Stomach smooth muscle (tissue), 2 donors: ENCODE data around the gene LIG1.
"Not testable (repeated sequence)": the region's sequence is repeated elsewhere in the genome, so short reads cannot be mapped to it uniquely, and the experiment has no call there.

Experiments used
- H3K27ac ChIP-seq: one replicate; pipeline ENCODE4 v1.7.0; 2013; ENCODE audit warnings: mild to moderate bottlenecking, low read length, inconsistent platforms
- H3K27me3 ChIP-seq, 2 donors: one replicate each; pipeline ENCODE4 v1.7.0; 2013; ENCODE audit warnings: low read length in 2 of 2; ENCODE audit not compliant: insufficient read depth in 2 of 2, control insufficient read depth in 1 of 2
- H3K36me3 ChIP-seq, 2 donors: one replicate each; pipeline ENCODE4 v1.7.0; 2013; ENCODE audit warnings: low read length in 2 of 2; ENCODE audit not compliant: control insufficient read depth in 2 of 2, insufficient read depth in 2 of 2
- H3K4me1 ChIP-seq: one replicate; pipeline ENCODE4 v1.7.0; 2013; ENCODE audit warnings: low read length; ENCODE audit not compliant: control insufficient read depth, insufficient read depth
- H3K4me3 ChIP-seq, 2 donors: one replicate each; pipeline ENCODE4 v1.7.0; 2013; ENCODE audit warnings: low read length in 2 of 2
- H3K9ac ChIP-seq, 2 donors: one replicate each; pipeline ENCODE4 v1.7.0; 2013; ENCODE audit warnings: low read length in 2 of 2, mild to moderate bottlenecking in 1 of 2
- H3K9me3 ChIP-seq, 2 donors: one replicate each; pipeline ENCODE4 v1.7.0; 2013; ENCODE audit warnings: low read length in 2 of 2; ENCODE audit not compliant: control insufficient read depth in 2 of 2
- donor health status: healthy.
- donor health status: Pancreatic carcinoma.

The LIG1 gene

GRCh38 chr19:48081106-48081505 is 89.0 kb downstream of the LIG1 start:
- Histone ChIP-seq H3K9me3 (peaks cover 0 to 6% of the 10 kb centered on the region in 2 donors), H3K27me3 (no peaks in the 10 kb centered on the region), H3K9ac (no peak overlapping the region), H3K36me3 (peaks cover 5 to 8% of the 10 kb centered on the region in 2 donors), H3K27ac (no peak overlapping the region), H3K4me1 (peaks cover 3% of the 10 kb centered on the region), H3K4me3 (no peak overlapping the region)

- H3K27me3 ChIP-seq, H3K4me1 ChIP-seq, H3K27ac ChIP-seq, H3K4me3 ChIP-seq, H3K9ac ChIP-seq, H3K9me3 ChIP-seq: not testable (repeated sequence)
- H3K36me3 ChIP-seq, result peaks cover 11 to 26% of the 10 kb centered on the region in 2 donors
Measured at GRCh38 chr19:48070177-48070769, 99.9 kb downstream of the LIG1 start.

- Histone ChIP-seq H3K36me3 (peaks cover 15 to 25% of the 10 kb centered on the region in 2 donors), H3K4me1 (no peaks in the 10 kb centered on the region), H3K4me3 (no peak overlapping the region), H3K9me3 (no peaks in the 10 kb centered on the region), H3K27ac (no peak overlapping the region), H3K9ac (no peak overlapping the region), H3K27me3 (no peaks in the 10 kb centered on the region)
Measured at GRCh38 chr19:48069435-48069834, 100.7 kb downstream of the LIG1 start.
